ENCODE measurements around the gene NXN.
"Not testable (repeated sequence)": the region's sequence is repeated elsewhere in the genome, so short reads cannot be mapped to it uniquely, and the experiment has no call there.

Gene NXN

GRCh38 chr17:887551-888209 is 91.9 kb downstream of the NXN start:
- DNase-seq (ENCODE audit: low read depth in 2 of 2), result no peak

- DNase-seq (ENCODE audit: low read depth in 2 of 2), result no peak
Observed at GRCh38 chr17:885971-886571, 93.5 kb downstream of the NXN start.

- no peak for DNase-seq (ENCODE audit: low read depth in 2 of 2)
Observed at GRCh38 chr17:883586-883962, 96.0 kb downstream of the NXN start.

- DNase-seq (ENCODE audit: low read depth in 2 of 2), result no peak
Observed at GRCh38 chr17:882827-883585, 96.6 kb downstream of the NXN start.

- no peak for DNase-seq (ENCODE audit: low read depth in 2 of 2)
Observed at GRCh38 chr17:881778-882177, 97.8 kb downstream of the NXN start.

GRCh38 chr17:880443-881269 is 98.9 kb downstream of the NXN start:
- no peak for DNase-seq (ENCODE audit: low read depth in 2 of 2)

GRCh38 chr17:879546-880442 is 99.8 kb downstream of the NXN start:
- DNase-seq (ENCODE audit: low read depth in 2 of 2), result peak; percentile 51 to 53

GRCh38 chr17:877630-878029 is 101.9 kb downstream of the NXN start:
- DNase-seq (ENCODE audit: low read depth in 2 of 2), result no peak

- no peak for DNase-seq (ENCODE audit: low read depth in 2 of 2)
Observed at GRCh38 chr17:876272-876671, 103.3 kb downstream of the NXN start.

- DNase-seq (ENCODE audit: low read depth in 2 of 2), result not testable (repeated sequence)
Observed at GRCh38 chr17:874590-874989, 105.0 kb downstream of the NXN start.

GRCh38 chr17:872855-873254 is 106.7 kb downstream of the NXN start:
- no peak for DNase-seq (ENCODE audit: low read depth in 2 of 2)

- DNase-seq (ENCODE audit: low read depth in 2 of 2), result no peak
Observed at GRCh38 chr17:871751-872519, 107.6 kb downstream of the NXN start.

- no peak for DNase-seq (ENCODE audit: low read depth in 2 of 2)
Observed at GRCh38 chr17:869567-870525, 109.7 kb downstream of the NXN start.

GRCh38 chr17:869086-869485 is 110.5 kb downstream of the NXN start:
- DNase-seq (ENCODE audit: low read depth in 2 of 2), result no peak

GRCh38 chr17:867896-868489 is 111.6 kb downstream of the NXN start:
- DNase-seq (ENCODE audit: low read depth in 2 of 2), result no peak

- not testable (repeated sequence) for DNase-seq (ENCODE audit: low read depth in 2 of 2)
Observed at GRCh38 chr17:867238-867637, 112.3 kb downstream of the NXN start.

- DNase-seq (ENCODE audit: low read depth in 2 of 2), result no peak
Observed at GRCh38 chr17:866568-867103, 112.9 kb downstream of the NXN start.

GRCh38 chr17:864315-864714 is 115.3 kb downstream of the NXN start:
- DNase-seq (ENCODE audit: low read depth in 2 of 2), result no peak

- no peak for DNase-seq (ENCODE audit: low read depth in 2 of 2)
Observed at GRCh38 chr17:863880-864279, 115.7 kb downstream of the NXN start.

Measured in stimulated activated CD4-positive, alpha-beta T cell treated with anti-CD3 and anti-CD28 coated beads, Interleukin-4, amount 100 ng/mL, for 48 hours (primary cell).